NCI-H82 (cell line): ENCODE data around the gene FRS2.
"Not testable (repeated sequence)": the region's sequence is repeated elsewhere in the genome, so short reads cannot be mapped to it uniquely, and the experiment has no call there.

ENCODE experiments used
- DNase-seq: peaks from one replicate; lab custom pipeline; 2025; lab: John Stamatoyannopoulos, UW

Gene FRS2

GRCh38 chr12:69585189-69586062 is 115.2 kb downstream of the FRS2 start, which contains the start of gene CCT2:
CCT2 (plus strand) TSS chr12:69585459; CDS start chr12:69585522, 63 bp downstream.
- DNase-seq = peak; percentile 99

GRCh38 chr12:69588527-69588926 is 118.3 kb downstream of the FRS2 start:
- no peak for DNase-seq

DNA sequence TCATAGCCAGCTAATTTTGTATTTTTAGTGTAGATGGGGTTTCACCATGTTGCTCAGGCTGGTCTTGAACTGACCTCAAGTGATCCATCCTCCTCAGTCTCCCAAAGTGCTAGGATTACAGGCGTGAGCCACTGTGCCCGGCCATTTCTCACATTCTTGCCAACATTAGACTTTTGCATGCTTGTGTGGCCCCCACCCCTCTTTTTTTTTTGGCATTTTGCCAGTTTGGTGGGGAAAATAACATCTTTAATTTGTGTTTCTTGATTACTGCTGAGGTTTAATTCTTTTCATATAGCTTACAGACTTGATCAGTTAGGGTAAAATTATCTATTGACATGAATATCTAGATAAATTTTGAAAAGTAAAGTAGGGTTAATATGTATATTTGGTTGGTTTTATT is 118.9 kb downstream of the FRS2 start:
- no peak for DNase-seq

DNA sequence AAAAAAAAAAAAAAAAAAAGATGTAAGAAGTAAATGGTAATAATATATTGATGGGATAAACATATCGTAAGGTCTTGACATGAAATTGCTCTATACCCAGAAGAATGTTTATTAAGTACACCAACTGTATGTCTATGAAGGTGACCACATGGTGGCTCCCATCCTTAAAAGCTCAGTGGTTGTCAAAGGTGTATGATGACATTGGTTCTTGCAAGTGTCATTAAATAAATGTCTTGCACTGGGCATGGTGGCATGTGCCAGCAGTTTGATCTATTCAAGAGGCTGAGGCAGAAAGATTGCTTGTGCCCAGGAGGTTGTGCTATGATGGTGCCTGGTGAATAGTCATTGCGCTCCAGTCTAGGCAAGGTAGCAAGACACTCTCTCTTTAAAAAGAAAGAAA is 125.5 kb downstream of the FRS2 start:
- no peak for DNase-seq

DNA sequence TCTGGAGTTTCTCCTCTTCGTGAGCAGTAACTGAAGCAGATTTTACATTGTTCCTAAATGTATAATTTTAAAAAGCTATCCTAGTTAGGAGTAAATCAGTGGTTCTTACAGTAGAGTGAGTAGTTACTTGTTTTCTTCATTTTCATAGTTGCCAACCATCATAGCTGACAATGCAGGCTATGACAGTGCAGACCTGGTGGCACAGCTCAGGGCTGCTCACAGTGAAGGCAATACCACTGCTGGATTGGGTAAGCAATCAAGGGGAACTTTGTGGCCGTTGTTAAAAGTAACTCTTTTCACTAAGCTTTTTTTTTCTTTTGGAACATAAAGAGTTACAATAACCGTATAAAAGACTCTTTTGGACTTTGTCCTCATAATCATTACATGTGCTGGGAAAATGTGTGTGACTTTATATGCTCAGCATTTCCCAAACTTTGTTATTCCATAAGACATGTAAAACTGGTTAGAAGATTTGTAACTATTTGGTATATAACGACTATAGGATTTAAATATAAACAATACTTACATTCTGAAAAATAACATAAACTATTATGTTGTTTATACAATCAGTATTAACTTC is 128.1 kb downstream of the FRS2 start:
- no peak for DNase-seq

DNA sequence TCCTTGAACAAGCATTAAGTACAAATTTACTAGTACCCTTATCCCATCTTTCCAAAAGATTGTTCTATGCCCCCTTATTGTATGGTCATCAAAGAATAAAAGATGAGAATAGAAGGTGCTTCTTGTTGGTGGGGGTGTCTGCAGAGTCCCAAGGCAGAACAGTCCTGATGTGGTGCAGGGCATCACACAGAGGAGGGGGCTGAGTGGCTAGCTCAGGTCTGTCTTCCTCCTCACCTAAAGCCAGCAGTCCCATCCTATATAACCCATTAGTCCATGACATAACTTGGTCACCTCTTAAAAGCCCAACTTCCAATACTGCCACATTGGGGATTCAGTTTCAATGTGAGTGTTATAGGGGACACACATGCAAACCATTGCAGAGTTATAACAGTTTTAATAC is 130.6 kb downstream of the FRS2 start:
- DNase-seq = no peak

- DNase-seq = no peak
Observed at GRCh38 chr12:69601962-69602685, 131.9 kb downstream of the FRS2 start.

- peak; percentile 52 for DNase-seq
Observed at GRCh38 chr12:69602954-69603353, 132.8 kb downstream of the FRS2 start.

- DNase-seq = not testable (repeated sequence)
Observed at GRCh38 chr12:69603556-69603955, 133.4 kb downstream of the FRS2 start.

DNA sequence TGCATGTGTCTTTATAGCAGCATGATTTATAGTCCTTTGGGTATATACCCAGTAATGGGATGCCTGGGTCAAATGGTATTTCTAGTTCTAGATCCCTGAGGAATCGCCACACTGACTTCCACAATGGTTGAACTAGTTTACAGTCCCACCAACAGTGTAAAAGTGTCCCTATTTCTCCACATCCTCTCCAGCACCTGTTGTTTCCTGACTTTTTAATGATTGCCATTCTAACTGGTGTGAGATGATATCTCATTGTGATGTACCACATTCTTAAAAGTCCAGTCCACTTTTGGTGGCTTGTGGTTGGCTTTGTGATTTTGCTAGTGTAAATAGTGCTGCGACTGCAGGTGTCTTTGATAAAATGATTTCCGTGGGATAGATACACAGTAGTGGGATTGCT is 134.1 kb downstream of the FRS2 start:
- not testable (repeated sequence) for DNase-seq

- DNase-seq = no peak
Observed at GRCh38 chr12:69608114-69608513, 137.9 kb downstream of the FRS2 start.

- DNase-seq = peak; percentile 27
Observed at GRCh38 chr12:69610126-69610525, 139.9 kb downstream of the FRS2 start.

DNA sequence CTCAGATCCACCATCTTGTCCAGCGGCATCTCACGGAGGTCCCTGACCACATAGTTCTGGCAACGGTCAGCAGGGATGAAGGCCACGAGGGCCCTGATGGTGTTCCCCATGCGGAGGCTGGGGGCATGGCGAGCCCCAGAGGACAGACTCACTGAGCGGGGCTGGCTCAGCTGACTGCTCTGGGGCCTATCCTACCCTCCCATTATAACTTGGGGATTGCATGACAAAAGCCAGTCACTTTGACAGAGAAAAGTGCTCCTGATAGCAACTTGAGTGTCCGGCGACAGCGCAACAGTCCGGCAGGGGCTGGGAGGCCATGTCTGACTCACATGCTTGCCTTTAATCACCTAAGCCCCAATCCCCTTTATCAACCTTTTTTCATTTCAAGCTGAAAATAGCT is 140.5 kb downstream of the FRS2 start, which contains the start of gene LRRC10:
LRRC10 (minus strand) TSS at position 179 of the 400 bp plus-strand sequence; CDS start at position 110, 69 bp downstream.
- DNase-seq = no peak

DNA sequence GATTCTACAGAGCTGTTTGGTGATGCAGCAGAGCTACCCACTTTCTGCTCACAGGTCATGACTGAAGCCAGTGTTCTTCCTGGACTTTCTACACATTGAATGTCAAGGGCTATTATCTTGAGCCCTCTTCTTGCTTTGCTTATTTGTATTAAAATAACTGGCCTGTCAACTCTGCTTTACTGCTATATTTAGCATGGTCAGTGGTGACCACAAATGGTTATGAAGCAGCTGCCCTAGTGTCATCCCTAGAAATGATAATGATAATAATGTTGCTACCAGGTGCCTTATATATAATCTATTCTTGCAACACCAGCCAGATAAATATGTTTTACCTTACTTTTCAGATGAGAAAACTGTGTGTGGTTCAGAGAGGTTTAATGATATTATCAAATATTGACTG is 143.2 kb downstream of the FRS2 start:
- DNase-seq = no peak

DNA sequence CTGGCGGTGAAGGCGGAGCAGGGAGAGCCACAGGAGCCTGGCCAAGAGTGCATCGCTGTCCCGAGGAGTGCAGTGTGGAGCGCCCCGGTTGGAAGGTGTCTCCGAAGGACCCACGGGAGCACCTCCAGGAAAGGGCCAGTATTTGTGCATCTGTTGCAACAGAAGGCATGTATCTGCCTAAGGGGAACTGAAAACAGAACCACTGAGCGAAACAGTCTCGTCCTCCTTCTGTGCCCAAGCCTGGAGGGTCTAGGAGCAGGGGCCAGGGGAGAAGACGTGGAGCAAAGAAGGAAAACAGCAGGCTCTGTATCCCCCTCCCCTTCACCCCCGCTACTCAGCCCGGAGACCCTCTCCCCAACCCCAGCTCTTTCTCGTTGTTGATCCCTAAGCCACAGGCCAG is 145.8 kb downstream of the FRS2 start:
- DNase-seq = no peak

- DNase-seq = no peak
Observed at GRCh38 chr12:69619050-69619449, 148.9 kb downstream of the FRS2 start.

- DNase-seq = no peak
Observed at GRCh38 chr12:69620077-69620476, 149.9 kb downstream of the FRS2 start.

DNA sequence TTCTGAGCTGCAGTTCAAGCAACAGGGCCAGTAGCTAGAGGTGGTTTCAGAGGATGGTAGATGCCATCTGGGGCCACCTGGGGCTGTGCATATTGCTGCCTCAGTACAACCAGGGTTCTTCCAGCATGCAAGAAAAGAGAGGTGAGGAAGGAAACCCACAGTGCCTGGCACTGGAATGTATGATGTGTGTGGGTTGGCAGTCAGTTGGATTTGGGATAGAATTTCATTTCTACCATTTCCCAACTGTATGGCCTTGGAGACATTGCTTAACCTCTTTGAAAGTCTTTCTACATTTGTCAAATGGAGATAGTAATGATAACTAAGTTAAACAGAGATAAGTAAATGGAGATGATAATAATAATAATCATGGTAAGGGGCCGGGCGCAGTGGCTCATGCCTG is 150.7 kb downstream of the FRS2 start:
- no peak for DNase-seq

DNA sequence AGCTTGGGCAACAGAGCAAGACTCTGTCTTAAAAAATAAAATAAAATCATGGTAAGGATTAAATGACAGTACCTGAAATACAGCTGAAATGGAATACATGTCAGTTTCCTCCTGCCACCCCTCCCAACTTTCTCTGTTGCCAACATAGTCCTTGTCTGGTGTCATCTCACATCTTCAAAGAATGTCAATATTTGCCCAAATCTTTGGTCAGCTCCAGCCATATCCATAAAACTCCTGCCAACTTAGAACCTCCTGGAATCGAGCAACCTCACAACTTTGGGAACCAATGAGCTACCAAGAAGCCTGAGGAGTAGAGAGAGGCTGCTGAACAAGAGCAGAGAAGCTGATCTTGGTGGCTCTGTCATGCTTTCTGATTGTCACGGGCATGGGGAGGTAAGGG is 151.4 kb downstream of the FRS2 start:
- no peak for DNase-seq

DNA sequence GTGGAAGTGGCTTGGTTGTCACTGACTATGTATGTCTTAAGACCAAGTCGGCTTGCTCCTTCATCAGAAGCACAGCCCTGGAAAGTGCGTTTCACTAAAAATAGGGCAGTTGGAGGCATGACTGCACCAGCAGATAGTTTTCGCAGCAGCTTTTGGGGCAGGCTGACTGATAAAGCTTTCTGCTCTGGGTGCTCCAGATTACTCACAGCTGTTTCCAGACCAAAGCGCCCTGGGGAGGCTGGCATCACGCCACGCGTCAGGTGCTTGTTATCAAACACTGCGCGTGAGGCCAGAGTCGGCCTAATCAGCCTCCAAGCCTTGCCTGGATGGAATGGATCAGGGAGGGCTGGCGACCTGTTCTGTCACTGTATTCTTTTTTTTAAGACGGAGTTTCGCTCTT is 153.8 kb downstream of the FRS2 start:
- DNase-seq = no peak

GRCh38 chr12:69627501-69627900 is 157.3 kb downstream of the FRS2 start:
- no peak for DNase-seq
